Measurements from ENCODE around the gene C2CD2L.
"Not testable (repeated sequence)": the region's sequence is repeated elsewhere in the genome, so short reads cannot be mapped to it uniquely, and the experiment has no call there.

Gene C2CD2L

DNA sequence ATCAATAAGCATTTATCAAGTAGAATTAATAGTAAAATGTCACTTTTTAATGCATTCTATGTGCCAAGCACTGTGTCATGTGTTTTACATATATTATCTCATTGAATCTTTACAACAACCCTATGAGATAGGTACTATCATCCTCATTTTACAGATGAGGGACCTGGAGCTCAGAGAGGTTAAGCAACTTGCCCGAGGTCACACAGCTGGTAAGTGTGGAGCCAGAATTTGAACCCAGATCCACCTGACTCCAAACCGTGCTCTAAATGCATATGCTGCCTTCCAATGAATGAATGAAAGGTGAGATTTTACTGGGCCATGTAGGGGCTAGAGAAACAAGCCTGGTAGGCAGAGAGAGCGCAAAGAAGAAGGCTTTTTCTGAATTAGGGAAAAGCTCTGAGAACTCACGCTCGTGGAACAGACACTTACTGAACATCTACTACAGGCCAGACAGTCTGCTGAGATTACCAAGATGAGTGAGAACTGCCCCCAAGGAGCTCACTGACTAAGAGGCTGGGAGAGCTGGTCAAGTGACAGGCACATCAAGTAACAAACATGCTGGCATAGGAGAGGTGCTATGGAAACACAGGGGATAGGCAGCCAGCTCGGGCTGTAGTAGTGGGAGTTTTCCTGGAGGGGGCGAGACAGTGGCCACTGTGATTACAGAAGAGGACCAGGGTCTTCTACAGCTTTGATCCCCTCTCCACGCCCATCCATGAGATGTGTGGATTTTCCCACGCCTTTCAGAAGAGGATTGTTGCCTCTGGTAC, 46.1 kb downstream of the C2CD2L start:
- DNase-seq: no peak

DNA sequence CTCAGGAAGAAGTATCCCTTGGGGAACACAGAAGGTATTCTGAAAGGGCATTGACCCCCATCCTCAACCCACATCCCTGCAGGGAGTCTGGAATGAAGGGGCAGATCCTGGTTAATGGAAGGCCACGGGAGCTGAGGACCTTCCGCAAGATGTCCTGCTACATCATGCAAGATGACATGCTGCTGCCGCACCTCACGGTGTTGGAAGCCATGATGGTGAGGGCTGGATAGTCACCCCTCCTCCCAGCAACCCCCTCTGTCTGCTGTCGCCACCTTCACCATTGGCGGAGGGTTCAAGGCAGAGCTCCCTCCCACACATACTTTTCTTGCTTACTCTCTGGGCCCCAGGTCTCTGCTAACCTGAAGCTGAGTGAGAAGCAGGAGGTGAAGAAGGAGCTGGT, 47.0 kb downstream of the C2CD2L start:
- no peak for DNase-seq

DNA sequence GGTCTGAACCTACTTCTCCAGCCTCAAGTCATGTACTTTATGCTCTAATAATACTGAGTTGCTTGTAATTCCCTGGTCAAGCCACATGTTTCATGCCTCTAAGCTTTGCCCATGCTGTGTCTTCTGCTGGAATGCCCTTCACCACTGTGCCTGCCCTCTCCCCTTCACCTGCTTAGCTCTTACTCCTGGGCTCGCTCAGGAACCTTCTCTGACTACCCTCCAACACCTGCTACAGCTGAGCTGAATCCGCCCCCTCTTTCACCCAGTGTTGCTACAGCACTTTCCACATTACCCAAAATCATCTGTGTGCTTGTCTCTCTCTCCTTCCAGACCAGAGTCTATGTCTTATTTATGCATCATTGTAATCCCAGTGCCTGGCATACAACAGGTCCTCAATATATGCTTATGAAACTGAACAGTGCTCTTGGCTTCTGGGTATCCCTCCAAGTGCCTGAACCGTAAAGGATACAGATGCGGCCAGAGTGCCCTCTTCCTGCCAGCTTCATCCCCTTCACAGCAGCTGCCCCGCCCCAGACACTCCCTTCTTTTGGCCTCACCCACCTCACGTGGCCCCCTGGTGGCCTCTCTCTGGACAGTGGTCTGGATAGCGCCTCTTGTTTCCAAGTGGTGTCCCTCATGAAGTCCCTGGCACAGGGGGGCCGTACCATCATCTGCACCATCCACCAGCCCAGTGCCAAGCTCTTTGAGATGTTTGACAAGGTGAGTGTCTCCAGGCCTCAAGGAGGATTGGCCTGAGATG, 48.8 kb downstream of the C2CD2L start:
- DNase-seq: no peak

DNA sequence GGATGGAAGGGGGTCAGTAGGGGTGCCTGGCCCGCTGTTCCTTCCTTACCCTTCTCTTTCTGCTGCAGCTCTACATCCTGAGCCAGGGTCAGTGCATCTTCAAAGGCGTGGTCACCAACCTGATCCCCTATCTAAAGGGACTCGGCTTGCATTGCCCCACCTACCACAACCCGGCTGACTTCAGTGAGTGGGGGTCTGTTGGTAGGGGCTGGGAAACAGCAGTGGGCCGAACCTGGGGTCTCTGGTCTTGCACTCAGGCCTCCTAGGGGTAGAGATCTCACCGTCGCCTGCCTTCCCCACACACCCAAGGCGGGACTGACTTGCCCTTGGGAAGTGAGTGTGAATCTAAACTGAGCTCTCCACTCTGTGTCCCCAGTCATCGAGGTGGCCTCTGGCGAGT, 49.4 kb downstream of the C2CD2L start:
- DNase-seq: no peak

DNA sequence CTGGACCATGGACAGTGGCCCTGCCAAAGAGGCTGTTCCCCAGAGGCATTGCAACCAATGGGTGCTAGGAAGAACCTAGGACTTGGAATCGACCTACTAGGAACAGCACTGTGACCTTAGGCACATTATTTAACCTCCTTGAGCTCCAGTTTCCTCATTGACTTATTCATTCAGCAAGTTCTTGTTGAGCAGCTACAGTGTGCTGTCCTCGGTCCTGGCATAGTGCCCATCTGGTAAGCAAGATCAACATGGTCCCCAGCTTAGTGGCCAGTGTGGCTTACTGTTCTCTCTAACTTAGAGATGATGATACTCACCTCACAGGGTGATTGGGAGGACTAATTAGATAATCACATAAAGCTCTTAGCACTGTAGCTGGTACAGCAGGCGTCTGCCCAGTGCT, 49.9 kb downstream of the C2CD2L start:
- no peak for DNase-seq

DNA sequence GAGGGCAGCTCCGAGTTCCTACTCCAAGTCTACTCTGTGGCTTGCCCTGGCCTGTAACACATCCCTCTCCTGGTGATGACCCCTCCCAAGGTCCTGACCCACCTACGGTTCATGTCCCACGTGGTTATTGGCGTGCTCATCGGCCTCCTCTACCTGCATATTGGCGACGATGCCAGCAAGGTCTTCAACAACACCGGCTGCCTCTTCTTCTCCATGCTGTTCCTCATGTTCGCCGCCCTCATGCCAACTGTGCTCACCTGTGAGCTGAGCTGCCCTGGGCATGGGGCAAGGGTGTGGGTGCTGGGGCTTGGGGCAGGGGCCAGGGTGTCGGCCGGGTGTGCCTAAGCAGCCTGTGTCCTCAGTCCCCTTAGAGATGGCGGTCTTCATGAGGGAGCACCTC, 51.3 kb downstream of the C2CD2L start:
- DNase-seq: no peak

DNA sequence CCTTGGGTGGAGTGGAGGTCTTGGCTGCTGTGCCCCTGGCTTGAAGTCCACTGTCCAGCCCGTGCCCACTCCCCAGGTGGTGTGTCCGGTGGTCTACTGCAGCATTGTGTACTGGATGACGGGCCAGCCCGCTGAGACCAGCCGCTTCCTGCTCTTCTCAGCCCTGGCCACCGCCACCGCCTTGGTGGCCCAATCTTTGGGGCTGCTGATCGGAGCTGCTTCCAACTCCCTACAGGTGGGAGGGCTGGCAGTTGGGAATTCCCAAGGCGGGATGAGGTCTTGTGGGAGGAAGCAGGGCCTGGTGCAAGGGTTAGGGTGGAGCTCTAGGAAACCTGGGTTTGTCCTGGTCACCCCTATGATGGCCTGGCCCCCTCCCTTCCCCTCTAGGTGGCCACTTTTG, 53.0 kb downstream of the C2CD2L start:
- no peak for DNase-seq

DNA sequence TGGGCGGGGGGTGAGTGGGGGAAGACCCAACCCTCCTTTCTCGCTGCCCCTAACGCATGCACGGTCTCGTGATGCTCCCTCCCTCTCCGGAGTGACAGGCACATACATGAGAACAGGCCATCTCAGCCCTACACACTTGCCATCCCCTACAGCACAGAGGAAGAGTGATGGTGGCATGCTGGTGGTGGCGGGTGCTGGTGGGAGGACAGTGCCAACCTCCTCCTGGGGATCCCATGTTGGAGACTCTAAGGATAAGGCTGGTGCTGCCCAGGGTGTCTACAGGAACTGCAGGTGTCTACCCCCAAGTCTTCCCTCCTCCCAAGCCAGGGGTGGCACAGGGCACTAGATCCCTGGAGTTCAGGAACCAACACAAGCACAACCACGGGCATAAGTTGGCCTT, 54.7 kb downstream of the C2CD2L start:
- DNase-seq: no peak

DNA sequence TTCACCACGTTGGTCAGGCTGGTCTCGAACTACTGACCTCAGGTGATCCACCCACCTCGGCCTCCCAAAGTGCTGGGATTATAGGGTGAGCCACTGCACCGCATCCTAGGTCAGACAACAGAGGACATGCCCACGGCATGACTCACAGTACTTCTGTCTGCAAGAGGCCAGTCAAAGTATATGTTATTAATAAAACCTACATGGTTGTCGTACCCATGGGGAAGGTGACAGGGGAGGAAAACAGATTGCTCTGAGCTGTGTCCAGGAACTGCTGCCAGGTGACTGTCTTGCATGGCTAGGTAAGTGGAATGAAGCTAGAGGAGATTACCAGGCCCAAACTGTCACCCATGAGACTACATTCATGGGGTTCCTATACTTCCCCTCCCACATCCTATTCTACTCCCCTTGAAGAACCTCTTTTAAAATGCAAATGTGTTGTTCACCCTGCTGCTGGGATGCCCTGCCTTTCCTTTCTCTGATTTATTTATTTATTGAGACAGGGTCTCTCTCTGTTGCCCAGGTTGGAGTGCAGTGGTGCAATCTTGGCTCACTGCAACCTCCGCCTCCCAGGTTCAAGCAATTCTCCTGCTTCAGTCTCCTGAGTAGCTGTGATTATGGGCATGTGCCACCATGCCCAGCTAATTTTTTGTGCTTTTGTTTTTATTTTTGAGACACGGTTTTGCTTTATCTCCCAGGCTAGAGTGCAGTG, 59.4 kb downstream of the C2CD2L start:
- DNase-seq: no peak

DNA sequence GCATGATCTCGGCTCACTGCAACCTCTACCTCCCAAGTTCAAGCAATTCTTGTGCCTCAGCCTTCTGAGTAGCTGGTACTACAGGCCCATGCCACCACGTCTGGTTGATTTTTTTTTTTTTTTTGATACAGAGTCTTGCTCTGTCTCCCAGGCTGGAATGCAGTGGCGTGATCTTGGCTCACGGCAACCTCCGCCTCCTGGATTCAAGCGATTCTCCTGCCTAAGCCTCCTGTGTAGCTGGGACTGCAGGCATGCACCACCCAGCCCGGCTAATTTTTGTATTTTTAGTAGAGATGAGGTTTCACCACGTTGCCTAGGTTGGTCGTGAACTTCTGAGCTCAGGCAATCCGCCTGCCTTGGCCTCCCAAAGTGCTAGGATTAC, 59.9 kb downstream of the C2CD2L start:
- not testable (repeated sequence) for DNase-seq

DNA sequence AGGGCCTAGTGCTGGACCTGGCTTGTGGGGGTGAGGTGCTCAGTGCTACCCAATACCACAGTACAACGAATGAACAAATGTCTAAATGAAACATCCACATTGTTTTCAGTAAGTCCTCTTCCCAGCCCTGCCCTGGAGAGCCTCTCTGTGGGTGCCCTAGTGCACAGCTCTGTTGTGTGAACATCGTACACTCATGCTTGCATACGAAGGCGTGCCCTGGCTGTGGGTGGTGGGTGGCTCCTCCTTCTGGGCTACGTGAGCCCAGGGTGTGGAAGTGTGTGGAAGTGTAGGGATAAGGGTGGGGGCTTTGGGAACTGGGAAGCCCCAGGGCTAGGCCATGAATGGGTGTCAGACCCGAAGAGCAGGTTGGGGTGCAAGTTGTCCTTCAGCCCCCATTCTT, 60.8 kb downstream of the C2CD2L start:
- DNase-seq: no peak
